IMR-90 (cell line): ENCODE results near the gene CST9L. TPM values are rescaled to one million over a fixed set of nuclear protein-coding genes. Genes with fewer than 3 reads are reported as not detected.

Source experiments
- ATAC-seq: fragments of 200-7000 bp; cut with Tn5 transposase; 2 replicates; pipeline ENCODE4 v1.9.1; 2020; ENCODE audit warnings: low read depth, mild to moderate bottlenecking, moderate library complexity
- BruUV-seq: library from RNA; stranded (reverse); fragments of 400-500 nt; replicated peaks from 2 replicates; lab custom pipeline; 2021; lab: Mats Ljungman, UMichigan
- CTCF ChIA-PET: fragments of 300-600 bp; formaldehyde crosslinking; extraction: SDS; loops from one replicate; lab custom pipeline; 2021; ENCODE audit warnings: antibody characterized with exemption; lab: Yijun Ruan, JAX
- POLR2A ChIA-PET: fragments of 300-600 bp; sonication (Branson Sonifier 250); formaldehyde crosslinking; loops from one replicate; lab custom pipeline; 2022; ENCODE audit warnings: antibody characterized with exemption; ENCODE audit not compliant: unreplicated experiment; lab: Charles Lee
- DNase-seq: peaks from one replicate; pipeline ENCODE4 v3.0.0; 2013
- H2AFZ ChIP-seq: replicated peaks from 2 replicates; pipeline ENCODE3; 2013; ENCODE audit warnings: low read length, mild to moderate bottlenecking; ENCODE audit not compliant: poor library complexity
- H2AK5ac ChIP-seq: 2 replicates; pipeline ENCODE4 v1.6.1; 2013; ENCODE audit warnings: low read depth, low read length, inconsistent platforms
- H2AK9ac ChIP-seq: replicated peaks from 2 replicates; pipeline ENCODE3; 2013; ENCODE audit warnings: mild to moderate bottlenecking, low read depth, low read length, moderate library complexity; ENCODE audit not compliant: poor library complexity
- H2BK120ac ChIP-seq: 2 replicates; pipeline ENCODE4 v1.6.1; 2013; ENCODE audit warnings: low read depth, low read length, inconsistent platforms
- H2BK15ac ChIP-seq: 3 replicates; pipeline ENCODE4 v1.6.1; 2013; ENCODE audit warnings: low read depth, low read length, inconsistent platforms
- H2BK20ac ChIP-seq: 2 replicates; pipeline ENCODE4 v1.6.1; 2013; ENCODE audit warnings: low read depth, mild to moderate bottlenecking, inconsistent platforms, low read length, moderate library complexity
- H2BK5ac ChIP-seq: 2 replicates; pipeline ENCODE4 v1.6.1; 2013; ENCODE audit warnings: mild to moderate bottlenecking, low read depth, low read length, inconsistent platforms; ENCODE audit not compliant: poor library complexity, severe bottlenecking
- H3K14ac ChIP-seq: replicated peaks from 2 replicates; pipeline ENCODE4 v1.6.1; 2013; ENCODE audit warnings: low read depth, low read length, inconsistent platforms
- H3K18ac ChIP-seq: 2 replicates; pipeline ENCODE4 v1.6.1; 2013; ENCODE audit warnings: low read depth, low read length, control low read depth
- H3K23ac ChIP-seq: 2 replicates; pipeline ENCODE4 v1.6.1; 2013; ENCODE audit warnings: low read depth, low read length, inconsistent platforms
- H3K27ac ChIP-seq: 2 replicates; pipeline ENCODE4 v1.5.1; 2013; ENCODE audit warnings: mild to moderate bottlenecking, control low read depth, low read length; ENCODE audit not compliant: insufficient read depth
- H3K27me3 ChIP-seq: 2 replicates; pipeline ENCODE4 v1.6.1; 2013; ENCODE audit warnings: low read length; ENCODE audit not compliant: control insufficient read depth, insufficient read depth
- H3K36me3 ChIP-seq: 2 replicates; pipeline ENCODE4 v1.6.1; 2013; ENCODE audit warnings: low read length, mixed read lengths; ENCODE audit not compliant: control insufficient read depth, insufficient read depth
- H3K4ac ChIP-seq: 2 replicates; pipeline ENCODE4 v1.6.1; 2013; ENCODE audit warnings: low read depth, low read length, inconsistent platforms
- H3K4me1 ChIP-seq: 2 replicates; pipeline ENCODE4 v1.6.1; 2013; ENCODE audit warnings: low read length, mixed read lengths; ENCODE audit not compliant: control insufficient read depth, insufficient read depth
- H3K4me2 ChIP-seq: 2 replicates; pipeline ENCODE4 v1.6.1; 2013; ENCODE audit warnings: low read depth, mild to moderate bottlenecking, control low read depth, low read length, moderate library complexity
- H3K4me3 ChIP-seq: 2 replicates; pipeline ENCODE4 v1.5.1; 2013; ENCODE audit warnings: low read depth, mild to moderate bottlenecking, control low read depth, low read length, moderate library complexity; ENCODE audit not compliant: insufficient read depth
- H3K56ac ChIP-seq: 2 replicates; pipeline ENCODE4 v1.6.1; 2013; ENCODE audit warnings: low read length, inconsistent platforms; ENCODE audit not compliant: insufficient read depth; ENCODE audit errors: extremely low read depth
- H3K79me1 ChIP-seq, 2 experiments: 2 replicates each; pipeline ENCODE4 v1.6.1; 2013; ENCODE audit warnings: low read length in 2 of 2, inconsistent platforms in 1 of 2, low read depth in 1 of 2
- H3K9ac ChIP-seq: 2 replicates; pipeline ENCODE4 v1.6.1; 2013; ENCODE audit warnings: low read depth, low read length, control low read depth
- H3K9me1 ChIP-seq: 2 replicates; pipeline ENCODE4 v1.6.1; 2013; ENCODE audit warnings: low read length, inconsistent platforms; ENCODE audit not compliant: insufficient read depth
- H3K9me3 ChIP-seq: 2 replicates; pipeline ENCODE4 v1.6.1; 2013; ENCODE audit warnings: low read length; ENCODE audit not compliant: control insufficient read depth, insufficient read depth
- H4K20me1 ChIP-seq: 2 replicates; pipeline ENCODE4 v1.6.1; 2013; ENCODE audit warnings: low read length, inconsistent platforms; ENCODE audit not compliant: insufficient read depth
- H4K5ac ChIP-seq: 2 replicates; pipeline ENCODE4 v1.6.1; 2013; ENCODE audit warnings: mild to moderate bottlenecking, low read depth, low read length, control low read depth
- H4K8ac ChIP-seq, 2 experiments: 2 replicates each; pipeline ENCODE4 v1.6.1; 2013; ENCODE audit warnings: low read depth in 2 of 2, low read length in 2 of 2, control low read depth in 1 of 2, inconsistent platforms in 1 of 2
- H4K91ac ChIP-seq: 2 replicates; pipeline ENCODE4 v1.6.1; 2013; ENCODE audit warnings: low read depth, low read length, inconsistent platforms; ENCODE audit not compliant: insufficient read depth
- BHLHE40 ChIP-seq: fragments of 150-350 bp; IDR thresholded peaks from 2 replicates; pipeline ENCODE4 v1.6.1; 2016; ENCODE audit warnings: mild to moderate bottlenecking, low read depth, low read length
- CEBPB ChIP-seq: IDR thresholded peaks from 2 replicates; pipeline ENCODE4 v1.6.1; 2012; ENCODE audit warnings: low read depth, low read length, improper control_type of control experiment
- CHD1 ChIP-seq: IDR thresholded peaks from 2 replicates; pipeline ENCODE4 v1.6.1; 2012; ENCODE audit warnings: low read depth, low read length, improper control_type of control experiment
- FOS ChIP-seq: fragments of 150-350 bp; IDR thresholded peaks from 2 replicates; pipeline ENCODE4 v1.6.1; 2016; ENCODE audit warnings: low read depth, low read length
- MAFK ChIP-seq: IDR thresholded peaks from 2 replicates; pipeline ENCODE4 v1.6.1; 2012; ENCODE audit warnings: low read depth, low read length, improper control_type of control experiment
- MAZ ChIP-seq: IDR thresholded peaks from 2 replicates; pipeline ENCODE4 v1.6.1; 2012; ENCODE audit warnings: low read depth, mild to moderate bottlenecking, low read length, improper control_type of control experiment, moderate library complexity, borderline replicate concordance
- MXI1 ChIP-seq: IDR thresholded peaks from 2 replicates; pipeline ENCODE4 v1.6.1; 2012; ENCODE audit warnings: low read depth, mild to moderate bottlenecking, low read length, moderate library complexity, borderline replicate concordance
- NFE2L2 ChIP-seq: fragments of 150-350 bp; IDR thresholded peaks from 2 replicates; pipeline ENCODE4 v1.6.1; 2016; ENCODE audit warnings: low read depth, mild to moderate bottlenecking, low read length
- POLR2A ChIP-seq: IDR thresholded peaks from 2 replicates; pipeline ENCODE4 v1.6.1; 2012; ENCODE audit warnings: mild to moderate bottlenecking, low read depth, low read length
- RAD21 ChIP-seq: IDR thresholded peaks from 2 replicates; pipeline ENCODE4 v1.6.1; 2012; ENCODE audit warnings: low read length, improper control_type of control experiment
- RCOR1 ChIP-seq: IDR thresholded peaks from 2 replicates; pipeline ENCODE4 v1.6.1; 2012; ENCODE audit warnings: mild to moderate bottlenecking, low read length, improper control_type of control experiment; ENCODE audit not compliant: insufficient replicate concordance
- RFX5 ChIP-seq: IDR thresholded peaks from 2 replicates; pipeline ENCODE4 v1.8.0; 2012; ENCODE audit warnings: low read depth, mild to moderate bottlenecking, low read length, moderate library complexity
- SMC3 ChIP-seq: fragments of 150-350 bp; IDR thresholded peaks from 2 replicates; pipeline ENCODE4 v1.6.1; 2016; ENCODE audit warnings: low read depth, mild to moderate bottlenecking, antibody characterized with exemption, low read length, moderate library complexity
- WGBS, 2 experiments: methylation state at CpG; one replicate each; pipeline versions ENCODE4 v1.1.5 to v1.1.7; 2013; ENCODE audit warnings: missing lambda C conversion rate in 2 of 2; ENCODE audit not compliant: insufficient read length in 1 of 2; ENCODE audit errors: extremely low coverage in 2 of 2; 5-methylcytosine and 5-hydroxymethylcytosine counted together
- dilution Hi-C: fragments of 300-500 bp; cut with HindIII; formaldehyde crosslinking; loops from one replicate; pipeline ENCODE4 v1.14.3; 2018; ENCODE audit warnings: low sequenced_read_pairs; ENCODE audit not compliant: unreplicated experiment
- in situ Hi-C: fragments of 300-500 bp; cut with MboI; formaldehyde crosslinking; loops from 3 replicates; pipeline ENCODE4 v1.14.3; 2019; ENCODE audit warnings: low sequenced_read_pairs, inconsistent platforms, mixed read lengths
- intact Hi-C: fragments of 100-400 bp; cut with micrococcal nuclease; formaldehyde crosslinking; loops from 2 replicates; pipeline ENCODE4 v1.10.0; 2022
- polyA plus RNA-seq, 3 experiments: library from polyadenylated mRNA; depleted of rRNA; stranded (reverse); fragments of >200 nt; gene quantifications; 2 replicates each; pipeline ENCODE4 v1.2.3, GENCODE V29; 2012; ENCODE audit warnings: low replicate concordance in 1 of 3
- total RNA-seq: library from RNA; depleted of rRNA; stranded (reverse); fragments of >200 nt; gene quantifications from 2 replicates; pipeline ENCODE4 v1.2.3, GENCODE V29; 2012
- TF ChIP-seq, protein P1 (sequence below): conservative IDR thresholded peaks from 2 replicates; pipeline ENCODE4 v1.5.1; 2012; ENCODE audit warnings: mild to moderate bottlenecking, low read depth, low read length, improper control_type of control experiment
- TF ChIP-seq, protein P2 (sequence below): fragments of 150-350 bp; IDR thresholded peaks from 2 replicates; pipeline ENCODE4 v1.6.1; 2017; ENCODE audit warnings: mild to moderate bottlenecking, antibody characterized with exemption, low read length, low read depth
- TF ChIP-seq, protein P3 (sequence below): fragments of 150-350 bp; IDR thresholded peaks from 2 replicates; pipeline ENCODE4 v1.6.1; 2016; ENCODE audit warnings: low read depth, mild to moderate bottlenecking, low read length, moderate library complexity, borderline replicate concordance

The CST9L gene
- total and polyA plus RNA-seq, 2 of the 4 experiments (the other 2 are of a cell fraction) = not detected

DNA sequence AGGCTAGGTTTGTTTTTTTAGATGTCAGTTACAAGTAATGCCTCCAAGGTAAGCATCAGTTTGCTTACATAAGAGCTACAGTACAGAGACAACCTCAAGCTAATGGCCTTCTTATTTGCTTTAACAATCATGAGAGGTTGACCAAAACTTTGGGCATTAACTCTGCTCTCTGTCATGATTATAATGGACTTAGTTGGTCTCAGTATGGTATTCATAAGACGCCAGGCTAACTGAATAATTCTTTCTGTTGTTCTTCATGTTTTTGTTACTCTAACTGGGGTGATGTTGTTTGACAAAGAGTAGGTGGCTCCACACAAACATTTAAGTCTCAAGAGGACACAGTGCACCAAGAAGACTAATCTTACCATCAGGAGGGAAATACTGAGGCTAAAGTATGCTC lies 27.7 kb upstream of the CST9L start:
- Histone ChIP-seq H3K4me2 (no peak overlapping the region), H3K4ac (no peak overlapping the region), H4K91ac (no peak overlapping the region), H3K4me3 (no peak overlapping the region), H3K9me3 (no peaks in the 10 kb centered on the region), H2AFZ (no peak overlapping the region), H2BK120ac (no peak overlapping the region), H4K20me1 (no peaks in the 10 kb centered on the region), H3K9ac (no peak overlapping the region), H2BK5ac (no peak overlapping the region), H3K27me3 (no peaks in the 10 kb centered on the region; the same call in none of the 2 replicates), H3K36me3 (no peaks in the 10 kb centered on the region), H3K27ac (no peak overlapping the region), H2BK15ac (no peak overlapping the region), H3K4me1 (no peaks in the 10 kb centered on the region), H3K56ac (no peak overlapping the region), H3K23ac (no peak overlapping the region), H3K18ac (no peak overlapping the region), H4K8ac (no peak overlapping the region), H2AK5ac (no peak overlapping the region), H3K9me1 (no peaks in the 10 kb centered on the region), H3K79me1 (no peaks in the 10 kb centered on the region), H4K5ac (no peak overlapping the region), H2BK20ac (no peak overlapping the region), H3K14ac (no peak overlapping the region), H2AK9ac (no peak overlapping the region)
- no CpG with 5 or more reads among the region's 1 CpG for WGBS, 2 experiments
- intact Hi-C loops (no loop called here), dilution Hi-C loops (no loop called here), in situ Hi-C loops (no loop called here)
- DNase-seq (no peak), ATAC-seq (no peak)
- CTCF ChIA-PET = no interaction called here
- POLR2A ChIA-PET = no interaction called here
- BruUV-seq = no TSS peak
- TF ChIP-seq FOS (no peak), MAFK (no peak), MAZ (no peak), RCOR1 (no peak), NFE2L2 (no peak), MXI1 (no peak), BHLHE40 (no peak), RAD21 (no peak), RFX5 (no peak), CHD1 (no peak), POLR2A (no peak), CEBPB (no peak), SMC3 (no peak)
- TF ChIP-seq, protein P1, sequence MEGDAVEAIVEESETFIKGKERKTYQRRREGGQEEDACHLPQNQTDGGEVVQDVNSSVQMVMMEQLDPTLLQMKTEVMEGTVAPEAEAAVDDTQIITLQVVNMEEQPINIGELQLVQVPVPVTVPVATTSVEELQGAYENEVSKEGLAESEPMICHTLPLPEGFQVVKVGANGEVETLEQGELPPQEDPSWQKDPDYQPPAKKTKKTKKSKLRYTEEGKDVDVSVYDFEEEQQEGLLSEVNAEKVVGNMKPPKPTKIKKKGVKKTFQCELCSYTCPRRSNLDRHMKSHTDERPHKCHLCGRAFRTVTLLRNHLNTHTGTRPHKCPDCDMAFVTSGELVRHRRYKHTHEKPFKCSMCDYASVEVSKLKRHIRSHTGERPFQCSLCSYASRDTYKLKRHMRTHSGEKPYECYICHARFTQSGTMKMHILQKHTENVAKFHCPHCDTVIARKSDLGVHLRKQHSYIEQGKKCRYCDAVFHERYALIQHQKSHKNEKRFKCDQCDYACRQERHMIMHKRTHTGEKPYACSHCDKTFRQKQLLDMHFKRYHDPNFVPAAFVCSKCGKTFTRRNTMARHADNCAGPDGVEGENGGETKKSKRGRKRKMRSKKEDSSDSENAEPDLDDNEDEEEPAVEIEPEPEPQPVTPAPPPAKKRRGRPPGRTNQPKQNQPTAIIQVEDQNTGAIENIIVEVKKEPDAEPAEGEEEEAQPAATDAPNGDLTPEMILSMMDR = no peak
- TF ChIP-seq, protein P2, sequence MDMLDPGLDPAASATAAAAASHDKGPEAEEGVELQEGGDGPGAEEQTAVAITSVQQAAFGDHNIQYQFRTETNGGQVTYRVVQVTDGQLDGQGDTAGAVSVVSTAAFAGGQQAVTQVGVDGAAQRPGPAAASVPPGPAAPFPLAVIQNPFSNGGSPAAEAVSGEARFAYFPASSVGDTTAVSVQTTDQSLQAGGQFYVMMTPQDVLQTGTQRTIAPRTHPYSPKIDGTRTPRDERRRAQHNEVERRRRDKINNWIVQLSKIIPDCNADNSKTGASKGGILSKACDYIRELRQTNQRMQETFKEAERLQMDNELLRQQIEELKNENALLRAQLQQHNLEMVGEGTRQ = no peak
- TF ChIP-seq, protein P3, sequence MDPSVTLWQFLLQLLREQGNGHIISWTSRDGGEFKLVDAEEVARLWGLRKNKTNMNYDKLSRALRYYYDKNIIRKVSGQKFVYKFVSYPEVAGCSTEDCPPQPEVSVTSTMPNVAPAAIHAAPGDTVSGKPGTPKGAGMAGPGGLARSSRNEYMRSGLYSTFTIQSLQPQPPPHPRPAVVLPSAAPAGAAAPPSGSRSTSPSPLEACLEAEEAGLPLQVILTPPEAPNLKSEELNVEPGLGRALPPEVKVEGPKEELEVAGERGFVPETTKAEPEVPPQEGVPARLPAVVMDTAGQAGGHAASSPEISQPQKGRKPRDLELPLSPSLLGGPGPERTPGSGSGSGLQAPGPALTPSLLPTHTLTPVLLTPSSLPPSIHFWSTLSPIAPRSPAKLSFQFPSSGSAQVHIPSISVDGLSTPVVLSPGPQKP = no peak
